ENCODE results near the gene ZBTB20.

DNA sequence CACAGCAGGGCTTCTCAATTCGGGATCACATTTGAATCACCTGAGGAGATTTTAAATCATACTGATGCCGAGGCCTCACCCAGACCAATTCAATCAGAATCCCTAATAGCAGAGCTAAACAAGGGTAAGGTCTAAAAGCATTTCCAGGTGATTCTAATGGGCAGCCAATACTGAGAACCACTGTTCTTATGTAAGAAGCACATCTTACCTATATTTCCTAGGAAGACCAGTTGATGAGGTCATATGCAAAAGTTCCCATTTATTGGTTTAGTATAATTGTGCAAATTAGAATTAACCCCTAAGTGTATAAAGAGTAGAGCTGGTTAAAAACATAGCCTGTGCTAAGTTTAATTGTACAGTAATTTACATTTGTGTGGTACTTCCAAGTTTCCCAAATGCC is 851.1 kb downstream of the ZBTB20 start:
- TF ChIP-seq, protein P1, sequence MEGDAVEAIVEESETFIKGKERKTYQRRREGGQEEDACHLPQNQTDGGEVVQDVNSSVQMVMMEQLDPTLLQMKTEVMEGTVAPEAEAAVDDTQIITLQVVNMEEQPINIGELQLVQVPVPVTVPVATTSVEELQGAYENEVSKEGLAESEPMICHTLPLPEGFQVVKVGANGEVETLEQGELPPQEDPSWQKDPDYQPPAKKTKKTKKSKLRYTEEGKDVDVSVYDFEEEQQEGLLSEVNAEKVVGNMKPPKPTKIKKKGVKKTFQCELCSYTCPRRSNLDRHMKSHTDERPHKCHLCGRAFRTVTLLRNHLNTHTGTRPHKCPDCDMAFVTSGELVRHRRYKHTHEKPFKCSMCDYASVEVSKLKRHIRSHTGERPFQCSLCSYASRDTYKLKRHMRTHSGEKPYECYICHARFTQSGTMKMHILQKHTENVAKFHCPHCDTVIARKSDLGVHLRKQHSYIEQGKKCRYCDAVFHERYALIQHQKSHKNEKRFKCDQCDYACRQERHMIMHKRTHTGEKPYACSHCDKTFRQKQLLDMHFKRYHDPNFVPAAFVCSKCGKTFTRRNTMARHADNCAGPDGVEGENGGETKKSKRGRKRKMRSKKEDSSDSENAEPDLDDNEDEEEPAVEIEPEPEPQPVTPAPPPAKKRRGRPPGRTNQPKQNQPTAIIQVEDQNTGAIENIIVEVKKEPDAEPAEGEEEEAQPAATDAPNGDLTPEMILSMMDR (IDR thresholded peaks at IDR 0.05), result no peak
- TF ChIP-seq POLR2AphosphoS5 (IDR thresholded peaks at IDR 0.05) (no peak), EP300 (IDR thresholded peaks at IDR 0.05) (no peak), POLR2A (IDR thresholded peaks at IDR 0.05) (no peak)
